Measurements from ENCODE around the gene NOL4L. TPM values are rescaled to one million over a fixed set of nuclear protein-coding genes. Genes with fewer than 3 reads are reported as not detected.

The NOL4L gene
- polyA plus RNA-seq, 4 donors, result 16.0 to 97.3 (median 24.0) TPM

DNA sequence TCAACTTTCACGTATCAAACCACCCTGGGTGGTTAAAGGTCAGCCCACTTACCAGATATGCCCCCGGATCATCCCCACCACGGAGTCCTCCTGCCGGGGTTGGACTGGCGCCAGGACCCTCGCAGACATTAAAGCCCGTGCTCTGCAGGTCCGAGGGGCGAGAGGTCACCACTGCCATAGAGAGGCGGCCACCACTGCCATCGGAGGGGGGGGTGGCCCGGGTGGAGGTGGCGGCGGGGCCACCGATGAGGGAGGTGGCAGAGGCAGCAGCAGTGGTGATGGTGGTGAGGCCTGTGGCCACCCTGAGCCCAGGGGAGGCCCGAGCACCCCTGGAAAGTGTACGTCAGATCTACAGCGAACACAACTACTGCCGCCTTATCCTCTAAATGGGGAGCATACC, 150.7 kb downstream of the NOL4L start:
- peaks cover 16 to 75% (median 23%) of the 10 kb centered on the region in 3 donors for H3K36me3 ChIP-seq (ENCODE audit: control insufficient read depth in 3 of 3, insufficient read depth in 2 of 3, low read depth in 1 of 3, low read length in 3 of 3)
- no peaks in the 10 kb centered on the region for H3K9me3 ChIP-seq (ENCODE audit: control insufficient read depth in 2 of 2, insufficient read depth in 1 of 2, low read depth in 1 of 2, low read length in 1 of 2)
- WGBS, 3 donors, result 89 to 92% (median 92%) methylated on average over 16 to 19 of the region's 19 CpGs
- no peak overlapping the region for H3K4me3 ChIP-seq (ENCODE audit: low read depth in 1 of 3, low read length in 3 of 3)
- FAIRE-seq, result no peak
- DNase-seq, result no peak
- H3K4me1 ChIP-seq (ENCODE audit: control insufficient read depth in 3 of 3, insufficient read depth in 2 of 3, low read depth in 1 of 3, low read length in 2 of 3), result no peaks in the 10 kb centered on the region
- H3K27ac ChIP-seq (ENCODE audit: low read depth in 1 of 3, low read length in 2 of 3), result no peak overlapping the region
- no peaks in the 10 kb centered on the region for H3K27me3 ChIP-seq (ENCODE audit: control insufficient read depth in 3 of 3, insufficient read depth in 3 of 3, low read length in 3 of 3)

DNA sequence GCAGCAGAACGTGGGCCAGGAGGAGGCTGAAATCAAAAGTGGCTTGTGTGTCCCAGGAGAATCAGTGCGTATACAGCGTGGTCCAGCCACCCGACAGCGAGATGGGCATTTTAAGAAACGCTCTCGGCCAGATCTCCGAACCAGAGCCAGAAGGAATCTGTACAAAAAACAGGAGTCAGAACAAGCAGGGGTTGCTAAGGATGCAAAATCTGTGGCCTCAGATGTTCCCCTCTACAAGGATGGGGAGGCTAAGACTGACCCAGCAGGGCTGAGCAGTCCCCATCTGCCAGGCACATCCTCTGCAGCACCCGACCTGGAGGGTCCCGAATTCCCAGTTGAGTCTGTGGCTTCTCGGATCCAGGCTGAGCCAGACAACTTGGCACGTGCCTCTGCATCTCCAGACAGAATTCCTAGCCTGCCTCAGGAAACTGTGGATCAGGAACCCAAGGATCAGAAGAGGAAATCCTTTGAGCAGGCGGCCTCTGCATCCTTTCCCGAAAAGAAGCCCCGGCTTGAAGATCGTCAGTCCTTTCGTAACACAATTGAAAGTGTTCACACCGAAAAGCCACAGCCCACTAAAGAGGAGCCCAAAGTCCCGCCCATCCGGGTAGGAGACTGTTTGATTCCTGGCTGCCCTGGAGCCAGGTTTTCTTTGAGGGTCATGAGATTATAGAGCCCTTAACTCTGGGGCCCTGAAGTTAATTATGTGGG, 151.7 kb downstream of the NOL4L start:
- H3K27me3 ChIP-seq (ENCODE audit: control insufficient read depth in 3 of 3, insufficient read depth in 3 of 3, low read length in 3 of 3), result no peaks in the 10 kb centered on the region
- no peaks in the 10 kb centered on the region for H3K9me3 ChIP-seq (ENCODE audit: control insufficient read depth in 2 of 2, insufficient read depth in 1 of 2, low read depth in 1 of 2, low read length in 1 of 2)
- no peak overlapping the region for H3K27ac ChIP-seq (ENCODE audit: low read depth in 1 of 3, low read length in 2 of 3)
- WGBS, 3 donors, result 84 to 94% (median 88%) methylated on average over 20 of the region's 20 CpGs
- FAIRE-seq (no peak), DNase-seq (no peak)
- no peak overlapping the region for H3K4me3 ChIP-seq (ENCODE audit: low read depth in 1 of 3, low read length in 3 of 3)
- no peaks in the 10 kb centered on the region for H3K4me1 ChIP-seq (ENCODE audit: control insufficient read depth in 3 of 3, insufficient read depth in 2 of 3, low read depth in 1 of 3, low read length in 2 of 3)
- peaks cover 15 to 76% (median 24%) of the 10 kb centered on the region in 3 donors for H3K36me3 ChIP-seq (ENCODE audit: control insufficient read depth in 3 of 3, insufficient read depth in 2 of 3, low read depth in 1 of 3, low read length in 3 of 3)

DNA sequence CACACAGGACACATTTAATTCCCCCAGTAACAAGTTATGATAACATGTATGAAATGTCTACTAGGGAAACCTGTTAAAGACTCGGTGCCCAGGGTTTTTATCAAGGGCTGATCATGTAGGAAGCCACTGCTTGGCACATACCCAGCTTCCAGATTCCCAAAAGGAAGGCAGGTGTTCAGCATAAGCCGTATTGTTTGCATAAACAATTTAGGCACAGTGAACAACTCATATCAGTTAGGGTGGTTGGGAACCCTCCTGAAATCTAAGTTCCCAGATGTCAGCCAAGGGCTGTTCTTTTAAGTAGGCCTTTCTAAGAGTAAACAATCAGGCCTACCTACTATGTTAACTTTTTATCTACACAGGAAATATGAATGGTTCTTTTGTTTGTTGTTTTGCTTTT, 152.9 kb downstream of the NOL4L start:
- H3K36me3 ChIP-seq (ENCODE audit: control insufficient read depth in 3 of 3, insufficient read depth in 2 of 3, low read depth in 1 of 3, low read length in 3 of 3), result peaks cover 18 to 75% (median 27%) of the 10 kb centered on the region in 3 donors
- 19 to 50% (median 31%) methylated on average over 2 of the region's 2 CpGs for WGBS, 3 donors
- no peak overlapping the region for H3K27ac ChIP-seq (ENCODE audit: low read depth in 1 of 3, low read length in 2 of 3)
- H3K27me3 ChIP-seq (ENCODE audit: control insufficient read depth in 3 of 3, insufficient read depth in 3 of 3, low read length in 3 of 3), result no peaks in the 10 kb centered on the region
- FAIRE-seq (no peak), DNase-seq (no peak)
- H3K4me1 ChIP-seq (ENCODE audit: control insufficient read depth in 3 of 3, insufficient read depth in 2 of 3, low read depth in 1 of 3, low read length in 2 of 3), result no peaks in the 10 kb centered on the region
- no peaks in the 10 kb centered on the region for H3K9me3 ChIP-seq (ENCODE audit: control insufficient read depth in 2 of 2, insufficient read depth in 1 of 2, low read depth in 1 of 2, low read length in 1 of 2)
- no peak overlapping the region for H3K4me3 ChIP-seq (ENCODE audit: low read depth in 1 of 3, low read length in 3 of 3)

DNA sequence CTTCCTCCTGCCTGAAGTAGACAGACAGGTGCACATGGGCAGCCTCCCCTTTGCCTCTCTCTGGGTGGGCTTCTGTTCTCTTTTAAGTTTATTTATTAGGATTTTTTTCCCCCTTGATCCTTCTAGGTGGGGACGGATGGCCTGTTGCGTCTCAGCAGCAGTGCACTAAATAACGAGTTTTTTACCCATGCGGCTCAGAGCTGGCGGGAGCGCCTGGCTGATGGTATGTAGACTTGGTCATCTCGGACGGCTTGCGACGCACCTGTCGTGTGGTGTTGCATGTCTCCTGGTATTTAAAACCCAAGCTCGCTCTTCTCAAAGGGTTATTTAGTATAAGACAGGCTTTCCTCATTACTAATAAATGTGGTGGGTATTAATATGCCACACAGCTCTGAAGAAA, 153.7 kb downstream of the NOL4L start:
- Histone ChIP-seq H3K4me1 (ENCODE audit: control insufficient read depth in 3 of 3, insufficient read depth in 2 of 3, low read depth in 1 of 3, low read length in 2 of 3) (no peaks in the 10 kb centered on the region), H3K36me3 (ENCODE audit: control insufficient read depth in 3 of 3, insufficient read depth in 2 of 3, low read depth in 1 of 3, low read length in 3 of 3) (peaks cover 18 to 68% (median 24%) of the 10 kb centered on the region in 3 donors), H3K4me3 (ENCODE audit: low read depth in 1 of 3, low read length in 3 of 3) (no peak overlapping the region), H3K27me3 (ENCODE audit: control insufficient read depth in 3 of 3, insufficient read depth in 3 of 3, low read length in 3 of 3) (no peaks in the 10 kb centered on the region), H3K9me3 (ENCODE audit: control insufficient read depth in 2 of 2, insufficient read depth in 1 of 2, low read depth in 1 of 2, low read length in 1 of 2) (no peaks in the 10 kb centered on the region), H3K27ac (ENCODE audit: low read depth in 1 of 3, low read length in 2 of 3) (no peak overlapping the region)
- WGBS, 3 donors, result 95 to 100% (median 95%) methylated on average over 12 of the region's 12 CpGs
- FAIRE-seq (no peak), DNase-seq (no peak)

DNA sequence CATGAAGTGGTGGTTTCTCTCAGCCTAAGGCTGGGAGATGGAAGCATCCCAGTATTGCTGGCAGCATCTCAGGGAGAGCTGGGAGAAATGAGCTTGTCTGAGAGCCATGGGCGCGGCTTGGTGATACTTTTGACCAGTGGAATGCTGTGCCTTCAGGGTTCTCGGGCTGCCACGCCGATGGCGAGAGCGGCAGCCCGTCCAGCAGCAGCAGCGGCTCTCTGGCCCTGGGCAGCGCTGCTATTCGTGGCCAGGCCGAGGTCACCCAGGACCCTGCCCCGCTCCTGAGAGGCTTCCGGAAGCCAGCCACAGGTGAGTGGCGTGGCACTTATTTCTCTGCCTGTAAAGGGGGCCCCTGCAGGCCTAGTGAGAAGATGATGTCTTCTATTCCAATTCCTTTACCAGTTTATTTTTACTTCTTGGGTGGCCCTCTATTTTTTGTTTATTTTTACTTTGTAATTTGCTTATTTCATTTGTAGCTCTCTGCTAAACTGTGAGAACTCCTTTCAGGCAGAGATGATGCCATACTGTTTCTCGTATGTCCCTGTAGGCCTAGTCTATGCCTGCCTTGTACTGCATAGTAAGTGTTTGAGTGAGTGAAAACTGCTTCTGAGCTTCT, 155.3 kb downstream of the NOL4L start:
- H3K9me3 ChIP-seq (ENCODE audit: control insufficient read depth in 2 of 2, insufficient read depth in 1 of 2, low read depth in 1 of 2, low read length in 1 of 2), result no peaks in the 10 kb centered on the region
- H3K36me3 ChIP-seq (ENCODE audit: control insufficient read depth in 3 of 3, insufficient read depth in 2 of 3, low read depth in 1 of 3, low read length in 3 of 3), result peaks cover 8 to 57% (median 22%) of the 10 kb centered on the region in 3 donors
- 93 to 96% (median 95%) methylated on average over 14 to 16 of the region's 16 CpGs for WGBS, 3 donors
- no peaks in the 10 kb centered on the region for H3K27me3 ChIP-seq (ENCODE audit: control insufficient read depth in 3 of 3, insufficient read depth in 3 of 3, low read length in 3 of 3)
- no peak for DNase-seq
- no peaks in the 10 kb centered on the region for H3K4me1 ChIP-seq (ENCODE audit: control insufficient read depth in 3 of 3, insufficient read depth in 2 of 3, low read depth in 1 of 3, low read length in 2 of 3)
- no peak overlapping the region for H3K27ac ChIP-seq (ENCODE audit: low read depth in 1 of 3, low read length in 2 of 3)
- FAIRE-seq, result no peak
- H3K4me3 ChIP-seq (ENCODE audit: low read depth in 1 of 3, low read length in 3 of 3), result no peak overlapping the region

- Histone ChIP-seq H3K27me3 (ENCODE audit: control insufficient read depth in 3 of 3, insufficient read depth in 3 of 3, low read length in 3 of 3) (no peaks in the 10 kb centered on the region), H3K9me3 (ENCODE audit: control insufficient read depth in 2 of 2, insufficient read depth in 1 of 2, low read depth in 1 of 2, low read length in 1 of 2) (no peaks in the 10 kb centered on the region), H3K4me1 (ENCODE audit: control insufficient read depth in 3 of 3, insufficient read depth in 2 of 3, low read depth in 1 of 3, low read length in 2 of 3) (no peaks in the 10 kb centered on the region), H3K27ac (ENCODE audit: low read depth in 1 of 3, low read length in 2 of 3) (no peak overlapping the region), H3K36me3 (ENCODE audit: control insufficient read depth in 3 of 3, insufficient read depth in 2 of 3, low read depth in 1 of 3, low read length in 3 of 3) (peaks cover 8 to 51% (median 22%) of the 10 kb centered on the region in 3 donors), H3K4me3 (ENCODE audit: low read depth in 1 of 3, low read length in 3 of 3) (no peak overlapping the region)
- WGBS, 3 donors, result 92 to 94% (median 93%) methylated on average over 7 of the region's 7 CpGs
- FAIRE-seq (no peak), DNase-seq (no peak)
Measured at GRCh38 chr20:32429343-32429742, 155.8 kb downstream of the NOL4L start.

DNA sequence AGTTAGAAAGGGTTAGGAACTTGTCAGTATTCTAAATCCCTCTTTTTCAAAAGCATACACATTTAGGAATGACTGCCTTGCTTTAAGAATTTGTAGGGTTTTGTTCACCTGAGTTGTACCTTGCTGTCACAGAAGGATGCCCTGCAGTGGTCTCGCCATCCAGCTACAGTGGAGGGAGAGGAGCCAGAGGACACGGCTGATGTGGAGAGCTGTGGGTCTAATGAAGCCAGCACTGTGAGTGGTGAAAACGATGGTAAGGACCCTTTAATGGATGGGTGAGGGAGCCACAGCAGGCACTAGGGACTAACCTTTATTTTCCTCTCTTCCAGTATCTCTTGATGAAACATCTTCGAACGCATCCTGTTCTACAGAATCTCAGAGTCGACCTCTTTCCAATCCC, 157.1 kb downstream of the NOL4L start:
- H3K36me3 ChIP-seq (ENCODE audit: control insufficient read depth in 3 of 3, insufficient read depth in 2 of 3, low read depth in 1 of 3, low read length in 3 of 3), result peaks cover 11 to 47% (median 17%) of the 10 kb centered on the region in 3 donors
- 94 to 97% (median 94%) methylated on average over 6 of the region's 6 CpGs for WGBS, 3 donors
- no peak overlapping the region for H3K4me3 ChIP-seq (ENCODE audit: low read depth in 1 of 3, low read length in 3 of 3)
- DNase-seq, result no peak
- no peak for FAIRE-seq
- no peaks in the 10 kb centered on the region for H3K4me1 ChIP-seq (ENCODE audit: control insufficient read depth in 3 of 3, insufficient read depth in 2 of 3, low read depth in 1 of 3, low read length in 2 of 3)
- no peaks in the 10 kb centered on the region for H3K9me3 ChIP-seq (ENCODE audit: control insufficient read depth in 2 of 2, insufficient read depth in 1 of 2, low read depth in 1 of 2, low read length in 1 of 2)
- H3K27me3 ChIP-seq (ENCODE audit: control insufficient read depth in 3 of 3, insufficient read depth in 3 of 3, low read length in 3 of 3), result no peaks in the 10 kb centered on the region
- no peak overlapping the region for H3K27ac ChIP-seq (ENCODE audit: low read depth in 1 of 3, low read length in 2 of 3)

GRCh38 chr20:32421290-32421689, 163.8 kb downstream of the NOL4L start:
- no peak overlapping the region for H3K27ac ChIP-seq (ENCODE audit: low read depth in 1 of 3, low read length in 2 of 3)
- WGBS, 3 donors, result 64 to 82% (median 66%) methylated on average over 2 of the region's 2 CpGs
- peaks cover 0 to 15% (median 2%) of the 10 kb centered on the region in 3 donors for H3K36me3 ChIP-seq (ENCODE audit: control insufficient read depth in 3 of 3, insufficient read depth in 2 of 3, low read depth in 1 of 3, low read length in 3 of 3)
- no peaks in the 10 kb centered on the region for H3K27me3 ChIP-seq (ENCODE audit: control insufficient read depth in 3 of 3, insufficient read depth in 3 of 3, low read length in 3 of 3)
- no peaks in the 10 kb centered on the region for H3K4me1 ChIP-seq (ENCODE audit: control insufficient read depth in 3 of 3, insufficient read depth in 2 of 3, low read depth in 1 of 3, low read length in 2 of 3)
- no peaks in the 10 kb centered on the region for H3K9me3 ChIP-seq (ENCODE audit: control insufficient read depth in 2 of 2, insufficient read depth in 1 of 2, low read depth in 1 of 2, low read length in 1 of 2)
- DNase-seq, result no peak
- no peak for FAIRE-seq
- H3K4me3 ChIP-seq (ENCODE audit: low read depth in 1 of 3, low read length in 3 of 3), result no peak overlapping the region
